ENCODE data around the gene CAMTA1.
"Not testable (repeated sequence)": the region's sequence is repeated elsewhere in the genome, so short reads cannot be mapped to it uniquely, and the experiment has no call there.

Gene CAMTA1

DNA sequence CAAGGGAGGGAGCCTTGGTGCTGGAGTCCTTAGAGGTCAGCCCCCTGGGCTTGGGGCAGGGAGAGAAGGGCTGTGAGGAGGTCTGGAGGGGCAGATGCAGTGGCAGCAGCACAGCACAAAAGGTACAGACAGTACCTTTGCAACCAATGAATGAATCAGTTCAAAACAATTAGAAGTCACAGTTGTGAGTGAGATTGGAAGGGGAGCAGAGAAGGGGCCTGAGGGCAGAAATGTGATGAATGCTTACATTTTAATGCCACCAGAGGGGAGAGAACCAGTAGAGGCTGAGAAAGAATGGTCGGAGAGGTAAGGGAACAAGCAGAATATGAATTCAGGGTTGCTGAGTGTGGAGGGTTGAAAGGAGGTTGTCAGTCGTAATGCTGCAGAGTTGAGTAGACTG is 24.2 kb downstream of the CAMTA1 start:
- no peak for DNase-seq (ENCODE audit: low spot score)

DNA sequence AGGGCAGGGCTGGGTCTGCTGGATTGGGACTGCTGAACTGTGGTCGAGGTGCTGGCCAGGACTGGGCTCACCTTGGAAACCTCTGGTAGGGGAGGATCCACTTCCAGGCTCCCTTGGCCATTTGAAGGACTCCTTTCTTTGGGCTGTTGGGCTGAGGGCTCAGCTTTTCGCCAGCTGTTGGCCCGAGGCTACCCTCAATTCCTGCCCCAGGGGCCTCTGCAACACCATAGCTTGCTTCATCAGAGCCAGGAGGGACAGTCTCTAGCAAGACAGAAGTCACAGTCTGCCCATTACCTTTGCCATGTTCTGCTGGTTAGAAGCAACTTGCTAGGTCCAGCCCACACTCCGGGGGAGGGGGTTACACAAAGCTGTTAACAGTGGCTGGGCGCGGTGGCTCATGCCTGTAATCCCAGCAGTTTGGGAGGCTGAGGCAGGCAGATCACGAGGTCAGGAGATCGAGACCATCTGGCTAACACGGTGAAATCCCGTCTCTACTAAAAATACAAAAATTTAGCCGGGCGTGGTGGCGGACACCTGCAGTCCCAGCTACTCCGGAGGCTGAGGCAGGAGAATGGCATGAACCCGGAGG is 25.0 kb downstream of the CAMTA1 start:
- DNase-seq (ENCODE audit: low spot score): not testable (repeated sequence)

DNA sequence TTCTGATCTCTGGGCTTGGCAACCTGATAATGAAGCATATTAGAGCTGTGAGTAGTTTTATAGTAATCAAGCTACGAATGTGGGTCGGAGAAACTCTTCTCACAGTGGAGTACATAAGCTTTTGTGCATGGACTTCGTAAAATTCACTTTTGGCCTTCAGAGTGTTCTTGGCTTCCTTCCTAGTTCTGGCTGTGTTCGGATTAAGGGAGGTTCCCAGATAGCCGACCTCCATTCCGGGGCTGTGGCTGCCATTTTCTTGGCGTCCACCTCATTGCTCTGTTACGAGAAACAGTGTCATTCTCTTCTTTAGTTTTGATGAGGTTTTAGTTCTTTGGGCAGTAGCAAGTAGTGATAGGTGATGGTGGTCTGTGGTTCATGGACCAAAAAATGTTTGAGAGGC is 26.3 kb downstream of the CAMTA1 start:
- no peak for DNase-seq (ENCODE audit: low spot score)

DNA sequence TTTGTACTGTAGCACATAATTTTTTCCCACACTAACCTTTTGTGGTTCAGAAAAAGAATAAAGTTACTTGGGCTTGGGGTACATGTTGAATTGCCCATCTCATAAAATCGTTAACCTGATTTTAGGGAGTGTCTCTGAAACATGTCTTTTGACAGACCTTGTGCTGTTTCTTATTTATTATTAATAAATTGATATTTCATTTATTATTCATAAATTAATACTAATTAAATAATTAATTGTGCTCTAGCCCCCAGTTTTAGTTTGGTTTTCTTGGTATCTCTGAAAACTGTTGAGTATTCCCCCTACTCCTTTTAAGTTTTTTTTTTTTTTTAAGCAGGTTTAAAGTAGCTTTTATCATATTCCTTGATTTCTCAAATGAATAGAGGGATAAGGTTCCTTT is 27.9 kb downstream of the CAMTA1 start:
- no peak for DNase-seq (ENCODE audit: low spot score)

DNA sequence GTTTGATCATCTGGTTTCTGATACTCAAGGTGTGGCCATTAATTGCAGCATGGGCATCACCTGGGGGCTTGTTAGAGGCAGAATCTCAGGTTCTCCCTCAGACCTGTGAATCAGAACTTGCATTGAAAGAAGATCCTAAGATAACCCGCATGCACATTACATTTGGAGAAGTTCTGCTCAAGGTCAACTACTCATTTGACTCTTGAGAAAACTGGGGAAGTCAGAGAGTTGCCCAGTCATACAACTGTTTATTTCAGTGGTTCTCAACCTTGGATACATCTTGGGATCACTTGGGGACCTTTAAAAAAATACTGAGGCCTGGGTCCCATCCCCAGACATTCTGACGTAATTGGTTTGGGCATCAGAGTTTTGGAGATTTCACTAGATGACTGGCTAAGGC is 30.5 kb downstream of the CAMTA1 start:
- DNase-seq (ENCODE audit: low spot score): no peak

DNA sequence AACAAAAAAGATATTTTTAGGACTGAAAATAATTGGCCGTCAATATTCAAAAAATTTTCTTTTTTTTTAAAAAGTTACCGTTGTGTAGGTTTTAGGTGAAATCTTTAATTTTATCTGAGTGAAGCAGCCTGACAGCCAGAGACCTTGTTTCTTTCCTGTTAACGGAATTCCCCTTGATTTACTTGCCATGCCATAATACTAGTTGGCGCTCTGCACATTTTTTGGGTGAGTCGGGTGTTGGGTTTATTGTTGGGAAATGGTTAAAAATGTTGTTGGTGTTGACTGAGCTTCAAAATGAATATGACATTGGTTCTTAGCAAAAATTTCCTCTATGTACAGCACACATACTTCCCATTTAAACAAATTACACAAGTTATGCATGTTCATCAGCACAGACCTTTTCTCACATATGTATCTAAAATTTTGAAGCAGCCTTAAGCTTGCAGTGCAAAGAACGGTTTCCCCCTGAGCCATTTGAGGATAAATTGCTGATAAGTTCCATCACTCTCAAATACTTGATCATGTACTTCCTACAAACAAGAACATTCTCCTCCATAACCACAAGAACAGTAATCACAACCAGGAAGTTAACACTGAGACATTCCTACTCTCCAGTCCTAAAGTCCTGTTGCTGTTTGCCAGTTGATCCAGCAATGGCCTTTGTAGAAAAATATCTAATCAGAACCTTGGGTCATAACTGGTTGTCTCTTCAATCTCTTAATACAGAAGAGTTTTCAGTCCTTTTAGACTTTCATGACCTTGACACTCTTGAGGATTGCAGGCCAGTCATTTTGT is 34.2 kb downstream of the CAMTA1 start:
- no peak for DNase-seq (ENCODE audit: low spot score)

DNA sequence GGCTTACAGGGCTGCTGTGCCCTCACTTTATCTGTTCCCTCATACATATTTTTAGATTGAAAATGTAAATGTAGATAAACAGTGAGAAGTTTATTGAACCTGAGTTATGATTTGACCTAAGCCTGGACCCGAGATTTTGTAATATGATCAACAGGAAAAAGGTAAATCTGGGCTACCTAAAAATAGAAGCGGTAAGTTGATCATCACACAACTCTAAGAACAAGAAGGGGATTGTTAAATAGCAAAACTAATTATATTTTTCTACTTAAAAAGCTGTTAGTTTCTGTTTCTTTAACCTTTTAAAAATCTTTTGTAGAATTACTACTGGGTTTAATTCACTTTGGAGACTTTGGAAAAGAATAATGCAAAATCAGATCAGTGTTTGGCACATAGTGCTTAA is 35.6 kb downstream of the CAMTA1 start:
- no peak for DNase-seq (ENCODE audit: low spot score)

DNA sequence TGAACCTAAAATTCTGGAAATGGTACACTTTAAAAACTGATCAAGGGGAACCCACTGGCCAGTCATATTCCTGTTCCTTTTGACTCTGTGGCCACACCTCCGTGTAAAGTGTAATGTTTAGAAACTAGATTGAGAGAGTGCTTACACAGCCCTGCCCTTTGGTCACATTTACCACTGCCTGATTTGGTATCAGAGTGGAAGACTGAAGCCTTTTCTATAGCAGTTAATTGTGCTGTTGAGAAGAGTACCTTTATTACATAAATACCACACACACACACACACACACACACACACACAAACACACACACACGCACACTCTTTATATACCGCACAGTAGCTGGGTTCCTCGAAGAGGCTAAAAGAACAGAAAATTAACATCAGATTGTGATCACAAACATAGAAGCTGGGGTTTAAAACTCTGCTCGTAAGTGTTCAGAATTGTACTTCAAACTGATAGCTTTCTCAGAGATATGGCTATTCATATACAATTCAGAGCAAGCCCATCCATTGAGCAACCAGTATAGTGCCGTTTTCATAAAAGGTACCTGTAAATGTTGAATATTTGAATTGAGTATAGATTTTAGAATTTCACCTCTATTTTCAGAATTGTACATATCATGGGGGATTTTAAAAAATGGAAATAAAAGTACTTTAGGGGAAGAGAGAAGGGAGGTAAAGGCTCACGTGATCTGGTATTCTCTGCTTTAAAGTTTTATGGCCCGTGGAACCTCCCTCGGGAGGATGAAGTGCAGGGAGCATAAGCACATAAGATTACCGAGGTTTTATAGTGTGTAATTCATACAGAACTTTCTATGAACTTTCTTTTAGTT is 37.5 kb downstream of the CAMTA1 start:
- DNase-seq (ENCODE audit: low spot score): no peak

DNA sequence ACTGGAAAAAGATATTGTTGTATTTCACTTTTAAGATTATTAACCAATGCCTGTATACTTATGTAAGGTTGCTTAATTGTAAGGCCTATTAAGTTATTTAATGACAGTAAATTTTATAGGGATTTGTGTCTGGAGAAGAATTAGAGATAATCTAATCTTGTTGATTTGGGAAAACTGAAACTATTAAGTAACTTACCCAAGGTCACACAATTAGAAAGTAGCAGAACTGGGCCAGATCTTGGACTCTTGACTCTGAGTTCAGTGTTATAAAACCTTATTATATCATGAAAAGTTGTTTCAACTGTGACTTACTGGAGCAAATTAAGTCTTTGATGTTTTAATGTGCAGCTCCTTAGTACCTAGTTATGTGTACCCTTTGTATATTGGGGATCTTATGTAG is 38.5 kb downstream of the CAMTA1 start:
- no peak for DNase-seq (ENCODE audit: low spot score)

DNA sequence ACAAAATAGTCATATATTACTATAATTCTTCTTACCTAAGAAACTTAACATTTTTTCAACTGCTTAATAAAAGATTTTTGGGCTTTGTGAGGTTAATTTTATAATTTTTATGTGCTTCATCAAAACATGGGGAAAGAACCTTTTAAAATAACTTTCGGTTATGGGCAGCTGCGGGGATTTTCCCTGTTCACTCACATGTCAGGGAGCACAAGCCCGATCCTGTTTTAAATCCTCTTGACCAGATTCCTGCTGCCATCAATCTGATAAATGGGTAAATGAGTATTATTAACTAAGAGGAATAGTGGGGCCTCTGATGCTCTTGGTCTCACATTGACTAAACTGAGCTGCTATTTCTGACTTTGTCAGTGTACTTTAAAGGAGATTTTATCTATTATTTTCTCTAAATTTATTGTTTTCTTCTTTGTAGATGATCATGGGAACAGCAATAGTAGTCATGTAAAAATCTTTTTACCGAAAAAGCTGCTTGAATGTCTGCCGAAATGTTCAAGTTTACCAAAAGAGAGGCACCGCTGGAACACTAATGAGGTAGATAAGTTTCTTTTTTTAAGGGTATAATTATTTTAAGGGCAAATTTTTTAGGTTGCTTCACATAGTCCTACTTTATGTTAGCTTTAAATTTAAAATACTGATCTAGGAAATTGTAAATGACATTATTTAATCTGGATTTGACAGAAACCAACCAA is 39.6 kb downstream of the CAMTA1 start:
- DNase-seq (ENCODE audit: low spot score): no peak

DNA sequence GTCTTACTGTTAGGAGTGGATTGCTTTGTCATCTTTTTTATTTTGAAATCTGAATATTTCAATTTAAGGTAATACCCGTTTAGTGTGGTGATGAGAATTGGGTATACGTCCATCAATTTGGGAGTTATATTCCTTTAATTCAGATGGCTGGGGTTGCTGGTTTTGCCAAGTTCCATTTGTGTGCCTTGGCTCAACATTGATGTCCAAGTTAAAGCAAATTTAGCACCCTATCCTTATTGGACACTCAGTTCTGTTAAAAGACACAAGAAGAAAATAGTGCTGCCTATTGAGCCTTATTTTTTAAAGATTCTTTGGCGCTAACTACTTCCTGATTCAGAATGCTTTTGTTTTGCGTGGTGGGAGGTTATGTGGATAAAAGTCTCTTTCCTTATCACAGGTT is 40.6 kb downstream of the CAMTA1 start:
- DNase-seq (ENCODE audit: low spot score): no peak

DNA sequence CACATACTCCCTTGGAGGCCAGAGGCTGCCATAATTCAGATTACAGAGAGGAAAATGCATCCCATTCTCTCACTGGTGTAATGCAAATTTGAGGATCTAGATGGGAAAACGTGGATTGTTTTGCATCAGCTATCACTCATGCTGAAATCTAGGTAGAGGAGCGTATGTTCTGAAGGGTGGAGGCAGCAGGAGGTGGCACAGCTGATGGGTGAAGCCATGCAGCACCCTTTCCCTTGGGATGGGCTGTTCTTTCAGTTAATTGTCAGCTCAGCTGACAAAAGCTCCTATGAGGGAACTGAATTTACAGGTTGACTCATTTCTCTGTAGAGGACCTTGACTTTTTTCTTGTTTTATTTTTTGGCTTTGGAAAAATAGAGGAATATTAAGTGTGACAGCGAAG is 41.8 kb downstream of the CAMTA1 start:
- DNase-seq (ENCODE audit: low spot score): no peak

DNA sequence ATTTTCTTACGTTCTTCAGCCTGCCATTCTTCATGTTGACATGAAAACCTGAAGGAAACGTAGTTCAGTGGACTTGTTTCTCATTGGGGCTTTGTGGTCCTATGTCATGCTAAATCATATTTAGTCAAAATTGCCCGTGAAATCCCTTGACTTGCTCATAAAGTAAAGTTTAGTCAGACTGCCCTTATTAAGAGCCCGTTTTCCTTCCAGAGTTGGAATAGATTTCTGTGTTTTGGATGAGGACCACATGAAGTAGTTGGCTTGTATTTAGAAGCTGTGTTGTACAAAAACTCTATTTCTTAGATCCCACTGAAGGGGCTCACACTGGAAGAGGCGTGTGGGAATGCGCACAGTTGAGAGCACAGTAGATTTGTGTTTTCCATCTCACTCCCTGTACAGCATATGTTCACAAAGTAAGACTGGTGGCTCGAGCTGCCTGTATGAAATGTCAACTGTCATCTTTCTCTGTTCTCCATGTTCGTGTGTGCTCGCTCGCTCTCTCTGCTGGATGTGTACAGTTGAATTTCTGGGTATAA is 42.4 kb downstream of the CAMTA1 start:
- DNase-seq (ENCODE audit: low spot score): no peak

DNA sequence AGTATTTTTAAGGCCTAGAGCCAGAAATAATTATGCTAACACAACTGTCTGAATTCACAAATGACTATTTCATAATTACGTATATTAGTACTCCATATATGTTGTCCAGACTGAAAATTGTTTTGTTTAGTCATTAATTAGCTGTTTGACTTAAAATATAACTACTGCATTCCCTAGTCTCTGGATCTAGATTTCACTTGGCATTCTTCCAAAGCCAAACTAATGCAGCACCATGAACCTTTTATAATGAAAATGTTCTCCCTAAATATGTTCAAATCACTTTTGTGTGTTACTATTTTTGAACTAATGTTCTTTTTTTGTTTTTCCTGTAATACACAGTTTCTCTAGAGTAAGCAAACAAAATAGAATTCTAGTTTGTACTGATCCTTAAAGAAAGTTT is 46.1 kb downstream of the CAMTA1 start:
- DNase-seq (ENCODE audit: low spot score): no peak

DNA sequence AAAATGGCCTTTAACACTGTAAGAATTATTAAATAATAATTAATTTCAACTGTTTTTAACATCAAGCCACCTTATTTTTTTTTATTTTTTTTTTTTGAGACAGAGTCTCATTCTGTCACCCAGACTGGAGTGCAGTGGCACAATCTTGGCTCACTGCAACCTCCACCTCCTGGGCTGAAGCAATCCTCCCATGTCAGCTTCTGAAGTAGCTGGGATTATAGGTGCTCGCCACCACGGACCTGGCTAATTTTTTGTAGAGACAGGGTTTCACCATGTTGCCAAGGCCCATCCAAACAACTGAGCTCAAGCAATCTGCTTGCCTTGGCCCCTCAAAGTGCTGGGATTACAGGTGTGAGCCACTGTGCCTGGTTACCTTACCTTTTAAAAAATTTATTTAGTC is 46.8 kb downstream of the CAMTA1 start:
- DNase-seq (ENCODE audit: low spot score): not testable (repeated sequence)

DNA sequence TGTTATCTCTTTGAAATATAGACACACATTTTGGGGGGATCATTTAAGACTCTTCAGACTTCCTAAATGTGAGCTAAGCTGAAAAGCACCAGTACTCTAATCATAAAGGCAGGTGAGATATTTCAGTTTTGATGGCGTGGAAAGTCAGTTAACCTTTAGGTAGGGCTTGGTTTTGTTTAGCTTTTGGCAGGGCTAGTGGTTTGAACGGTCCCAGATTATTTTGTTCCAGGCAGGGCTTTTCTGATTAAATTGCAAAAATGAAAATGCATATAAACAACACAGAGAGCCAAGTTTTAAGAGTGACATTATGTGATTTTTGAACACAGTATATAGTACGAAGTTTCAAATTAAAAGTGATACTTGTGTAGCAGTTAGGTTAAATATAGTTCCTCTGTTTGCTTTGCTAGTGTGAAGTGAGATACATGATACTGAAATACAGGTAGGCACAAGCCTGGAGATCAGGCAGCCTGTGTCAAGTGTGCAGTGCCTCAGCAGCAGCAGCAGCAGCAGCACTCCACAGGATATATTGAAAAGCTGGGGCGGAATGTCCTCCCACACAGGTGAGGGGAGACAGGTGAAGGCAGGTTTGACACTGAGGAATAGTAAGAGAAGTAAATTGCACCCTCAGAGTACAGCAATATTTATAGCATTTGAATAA is 47.4 kb downstream of the CAMTA1 start:
- DNase-seq (ENCODE audit: low spot score): no peak

DNA sequence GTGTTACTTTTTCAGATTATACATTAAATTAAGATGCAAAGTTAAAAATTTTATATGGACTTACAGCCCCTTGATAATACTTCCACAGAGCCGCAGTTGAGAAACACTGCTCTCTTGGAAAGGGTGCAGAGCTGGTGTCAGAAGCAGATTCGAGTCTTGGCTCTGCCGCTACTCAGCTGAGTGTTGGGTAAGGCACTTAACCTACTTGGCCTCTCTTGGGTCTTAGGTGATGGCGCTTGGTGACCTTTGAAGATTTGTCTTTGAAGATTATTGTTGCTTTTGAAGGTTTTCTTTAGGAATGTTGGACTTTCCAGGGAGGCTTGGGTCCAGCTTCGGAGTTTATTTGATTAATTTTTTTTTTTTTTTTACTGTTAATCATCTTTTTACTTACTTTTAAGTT is 48.5 kb downstream of the CAMTA1 start:
- DNase-seq (ENCODE audit: low spot score): no peak

DNA sequence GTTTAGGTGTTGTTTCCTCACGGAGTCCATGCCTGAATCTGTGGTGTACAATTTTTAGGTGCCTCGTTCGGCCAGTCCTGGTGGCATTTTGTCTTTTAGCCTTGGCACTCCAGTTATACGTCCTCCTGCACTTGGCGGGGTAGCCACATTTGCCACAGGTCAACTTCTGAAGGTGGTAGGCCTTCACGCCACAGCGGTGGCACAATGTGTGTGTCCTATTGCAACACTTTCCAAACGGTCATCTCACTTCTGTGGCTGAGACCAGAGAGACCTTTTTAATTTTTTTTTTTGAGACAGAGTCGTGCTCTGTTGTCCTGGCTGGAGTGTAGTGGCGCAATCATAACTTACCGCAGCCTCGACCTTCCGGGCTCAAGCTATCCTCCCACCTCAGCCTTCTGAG is 49.1 kb downstream of the CAMTA1 start:
- no peak for DNase-seq (ENCODE audit: low spot score)

DNA sequence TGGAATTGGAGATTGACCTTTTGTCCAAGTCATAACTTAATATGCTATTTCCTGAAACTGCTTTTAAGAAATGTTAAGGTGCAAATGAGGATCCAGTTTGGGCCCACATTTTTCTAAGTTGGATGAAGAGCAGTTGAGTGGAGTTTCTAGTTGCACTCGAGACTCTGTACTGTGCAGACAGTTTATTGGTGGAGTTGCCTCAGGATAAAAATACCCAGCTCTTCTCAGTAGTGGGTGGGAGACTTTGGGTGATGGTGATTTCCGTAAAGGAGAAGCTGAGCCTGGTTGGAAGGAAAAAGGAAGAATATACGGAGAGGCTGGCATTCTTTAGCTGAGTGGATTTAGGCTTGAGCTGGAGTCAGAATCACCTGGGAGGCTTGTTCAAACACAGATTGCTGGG is 49.9 kb downstream of the CAMTA1 start:
- no peak for DNase-seq (ENCODE audit: low spot score)

DNA sequence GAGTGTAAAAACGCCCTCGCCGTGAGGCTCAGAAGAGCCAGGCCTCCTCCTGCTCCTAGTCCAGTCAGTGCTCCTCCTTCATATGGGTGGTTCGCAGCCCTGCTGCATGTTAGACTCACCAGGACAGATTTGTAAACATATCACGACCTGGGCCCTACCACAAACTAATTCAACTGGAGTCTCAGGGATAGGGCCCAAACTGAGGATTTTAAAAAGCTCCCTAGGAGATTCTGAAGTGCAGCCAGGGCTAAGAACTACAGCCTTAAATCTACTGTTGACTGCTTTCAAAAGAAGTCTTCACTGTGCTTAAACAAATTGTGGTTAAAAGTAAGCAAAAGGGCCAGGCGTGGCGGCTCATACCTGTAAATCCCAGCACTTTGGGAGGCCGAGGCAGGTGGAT is 57.0 kb downstream of the CAMTA1 start:
- no peak for DNase-seq (ENCODE audit: low spot score)

DNA sequence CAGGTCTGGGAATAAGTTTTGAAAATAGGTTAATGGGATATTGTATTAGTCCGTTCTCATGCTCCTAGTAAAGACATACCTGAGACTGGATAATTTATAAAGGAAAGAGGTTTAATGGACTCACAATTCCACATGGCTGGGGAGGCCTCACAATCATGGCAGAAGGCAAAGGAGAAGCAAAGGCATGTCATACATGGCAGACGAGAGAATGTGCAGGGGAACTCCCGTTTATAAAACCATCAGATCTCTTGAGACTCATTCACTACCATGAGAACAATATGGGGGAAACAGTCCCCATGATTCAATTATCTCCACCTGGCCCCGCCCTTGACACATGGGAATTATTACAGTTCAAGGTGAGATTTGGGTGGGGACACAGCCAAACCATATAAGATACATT is 60.5 kb downstream of the CAMTA1 start:
- DNase-seq (ENCODE audit: low spot score): not testable (repeated sequence)

DNA sequence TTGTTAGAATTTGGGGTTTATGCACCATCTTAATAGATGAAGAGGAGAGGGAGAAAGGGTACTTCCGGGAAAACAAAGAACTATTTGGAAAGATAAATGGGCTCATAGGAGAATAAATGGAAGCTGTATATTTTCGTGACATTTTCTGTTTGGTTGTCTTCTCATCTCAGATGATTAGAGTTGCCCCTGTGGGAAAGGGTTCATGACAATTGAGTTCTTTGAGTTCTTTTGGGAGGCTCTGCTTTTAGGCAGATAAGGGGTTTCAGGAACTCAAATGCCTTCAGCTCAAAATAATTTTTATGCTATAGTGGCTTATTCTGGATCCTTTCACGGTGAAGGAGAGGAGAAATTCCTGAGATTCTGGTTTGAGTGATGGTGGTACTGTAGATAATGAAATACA is 63.6 kb downstream of the CAMTA1 start:
- no peak for DNase-seq (ENCODE audit: low spot score)

Data from CD4-positive, alpha-beta T cell treated with Interleukin-6 at 100 ng/mL for 8 hours (primary cell).